Prostate gland (tissue), 2 donors: ENCODE measurements around the gene COL25A1.

Experiments used
- POLR2AphosphoS5 ChIP-seq: sonication (generic); formaldehyde crosslinking; IDR thresholded peaks from one replicate; pipeline ENCODE4 v1.6.1; 2017; ENCODE audit warnings: antibody characterized with exemption
- TF ChIP-seq, protein P1 (sequence below), 4 experiments: fragments of 200-600 bp in 2 of 4; fragments of 450-650 bp in 2 of 4; sonication (generic) in 2 of 4; IDR thresholded peaks; 1 replicate in 3 of 4; 2 replicates in 1 of 4; pipeline ENCODE4 v1.5.1; 2016 to 2019; ENCODE audit warnings: antibody characterized with exemption in 4 of 4, mild to moderate bottlenecking in 2 of 4, moderate library complexity in 2 of 4

DNA sequence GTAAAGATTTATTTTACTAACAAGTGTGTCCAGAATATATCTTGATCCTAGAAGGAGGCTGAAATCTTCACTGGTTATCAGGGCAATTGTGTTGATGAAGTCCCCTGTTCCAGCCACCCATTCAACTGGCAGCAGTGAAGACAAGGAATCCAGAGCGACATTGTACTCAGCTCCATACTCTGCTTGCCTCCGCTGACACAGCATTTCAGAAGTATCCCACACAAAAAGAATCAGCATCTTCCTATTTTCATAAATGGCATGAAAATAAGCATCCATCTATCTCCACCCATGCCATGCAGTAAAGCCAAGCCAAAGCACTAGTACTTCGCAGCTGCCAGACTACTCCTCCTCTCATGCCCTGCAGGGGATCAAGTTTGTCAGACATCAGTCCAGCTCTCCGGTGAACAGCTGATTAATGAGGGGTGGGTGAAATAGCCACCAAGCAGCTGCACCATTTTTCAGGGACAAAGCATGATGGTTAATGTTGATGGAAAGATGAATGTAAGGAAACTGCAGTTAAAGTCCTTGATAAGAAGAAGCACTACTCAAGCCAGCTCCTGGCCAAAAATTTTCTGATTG, 54.0 kb downstream of the COL25A1 start:
- no peak for TF ChIP-seq POLR2AphosphoS5
- TF ChIP-seq, protein P1, sequence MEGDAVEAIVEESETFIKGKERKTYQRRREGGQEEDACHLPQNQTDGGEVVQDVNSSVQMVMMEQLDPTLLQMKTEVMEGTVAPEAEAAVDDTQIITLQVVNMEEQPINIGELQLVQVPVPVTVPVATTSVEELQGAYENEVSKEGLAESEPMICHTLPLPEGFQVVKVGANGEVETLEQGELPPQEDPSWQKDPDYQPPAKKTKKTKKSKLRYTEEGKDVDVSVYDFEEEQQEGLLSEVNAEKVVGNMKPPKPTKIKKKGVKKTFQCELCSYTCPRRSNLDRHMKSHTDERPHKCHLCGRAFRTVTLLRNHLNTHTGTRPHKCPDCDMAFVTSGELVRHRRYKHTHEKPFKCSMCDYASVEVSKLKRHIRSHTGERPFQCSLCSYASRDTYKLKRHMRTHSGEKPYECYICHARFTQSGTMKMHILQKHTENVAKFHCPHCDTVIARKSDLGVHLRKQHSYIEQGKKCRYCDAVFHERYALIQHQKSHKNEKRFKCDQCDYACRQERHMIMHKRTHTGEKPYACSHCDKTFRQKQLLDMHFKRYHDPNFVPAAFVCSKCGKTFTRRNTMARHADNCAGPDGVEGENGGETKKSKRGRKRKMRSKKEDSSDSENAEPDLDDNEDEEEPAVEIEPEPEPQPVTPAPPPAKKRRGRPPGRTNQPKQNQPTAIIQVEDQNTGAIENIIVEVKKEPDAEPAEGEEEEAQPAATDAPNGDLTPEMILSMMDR (IDR thresholded peaks at IDR 0.05): no peak
